Measurements from ENCODE around the gene KDM5D.

The KDM5D gene

GRCh38 chrY:19680821-19681220 is 63.7 kb downstream of the KDM5D start:
- Histone ChIP-seq H3K4me1 (ENCODE audit: control insufficient read depth, insufficient read depth, low read length) (no peaks in the 10 kb centered on the region), H3K9me3 (ENCODE audit: control insufficient read depth, insufficient read depth, low read length) (no peaks in the 10 kb centered on the region), H3K27ac (ENCODE audit: low read length) (no peak overlapping the region), H3K36me3 (ENCODE audit: control insufficient read depth, insufficient read depth, low read length) (no peaks in the 10 kb centered on the region), H3K4me3 (ENCODE audit: low read length) (no peak overlapping the region), H3K27me3 (ENCODE audit: control insufficient read depth, insufficient read depth, low read length) (no peaks in the 10 kb centered on the region)
- WGBS (ENCODE audit: insufficient coverage, insufficient read length), result no CpG with 5 or more reads among the region's 1 CpG
- DNase-seq (ENCODE audit: low read depth, low spot score), result no peak
